Stimulated activated CD4-positive, alpha-beta T cell treated with anti-CD3 and anti-CD28 coated beads, Interleukin-1b, Interleukin-23, amount 100 ng/mL, for 48 hours (primary cell): ENCODE results near the gene SPSB2.
"Not testable (repeated sequence)": the region's sequence is repeated elsewhere in the genome, so short reads cannot be mapped to it uniquely, and the experiment has no call there.

Source experiments
- DNase-seq: peaks from one replicate; pipeline ENCODE4 v3.0.0-alpha.2; 2020

SPSB2 gene

GRCh38 chr12:6873094-6874014, at the start of gene SPSB2:
TSS of gene SPSB2 (minus strand) at chr12:6873303. CDS start at chr12:6872901, 402 bp downstream.
- DNase-seq = peak; percentile 98

- no peak for DNase-seq
Observed at GRCh38 chr12:6921996-6922946, 49.2 kb upstream of the SPSB2 start.

- no peak for DNase-seq
Observed at GRCh38 chr12:6921539-6921938, 48.4 kb upstream of the SPSB2 start.

- DNase-seq = no peak
Observed at GRCh38 chr12:6919588-6919987, 46.5 kb upstream of the SPSB2 start.

- no peak for DNase-seq
Observed at GRCh38 chr12:6917491-6918231, 44.6 kb upstream of the SPSB2 start.

- DNase-seq = no peak
Observed at GRCh38 chr12:6916426-6917200, 43.5 kb upstream of the SPSB2 start.

GRCh38 chr12:6915789-6916285, 42.7 kb upstream of the SPSB2 start:
- DNase-seq = no peak

GRCh38 chr12:6914947-6915788, 42.1 kb upstream of the SPSB2 start:
- DNase-seq = no peak

GRCh38 chr12:6914246-6914946, 41.3 kb upstream of the SPSB2 start, which contains the start of gene ENO2:
TSS of gene ENO2 (plus strand) at chr12:6914580. CDS start at chr12:6915833, 1,253 bp downstream.
- DNase-seq = peak; percentile 82

- DNase-seq = no peak
Observed at GRCh38 chr12:6912164-6912935, 39.2 kb upstream of the SPSB2 start.

- no peak for DNase-seq
Observed at GRCh38 chr12:6909421-6910145, 36.5 kb upstream of the SPSB2 start.

- not testable (repeated sequence) for DNase-seq
Observed at GRCh38 chr12:6908141-6908540, 35.0 kb upstream of the SPSB2 start.

- no peak for DNase-seq
Observed at GRCh38 chr12:6905414-6906040, 32.4 kb upstream of the SPSB2 start.

- DNase-seq = peak; percentile 98
Observed at GRCh38 chr12:6904280-6905276, 31.5 kb upstream of the SPSB2 start, which contains the start of gene LRRC23. TSS of gene LRRC23 (plus strand) at chr12:6904822. CDS start at chr12:6905634, 812 bp downstream.

- DNase-seq = no peak
Observed at GRCh38 chr12:6903722-6904121, 30.6 kb upstream of the SPSB2 start.

- DNase-seq = no peak
Observed at GRCh38 chr12:6902448-6902847, 29.3 kb upstream of the SPSB2 start.
